Measurements from ENCODE around the gene ID4.

Gene ID4

GRCh38 chr6:19860235-19860877 is 23.2 kb downstream of the ID4 start:
- no peak for DNase-seq (ENCODE audit: low spot score)

GRCh38 chr6:19864285-19864684 is 27.1 kb downstream of the ID4 start:
- DNase-seq (ENCODE audit: low spot score) = no peak

- DNase-seq (ENCODE audit: low spot score) = no peak
Observed at GRCh38 chr6:19865178-19865577, 28.0 kb downstream of the ID4 start.

GRCh38 chr6:19866173-19866984 is 29.2 kb downstream of the ID4 start:
- DNase-seq (ENCODE audit: low spot score) = no peak

DNA sequence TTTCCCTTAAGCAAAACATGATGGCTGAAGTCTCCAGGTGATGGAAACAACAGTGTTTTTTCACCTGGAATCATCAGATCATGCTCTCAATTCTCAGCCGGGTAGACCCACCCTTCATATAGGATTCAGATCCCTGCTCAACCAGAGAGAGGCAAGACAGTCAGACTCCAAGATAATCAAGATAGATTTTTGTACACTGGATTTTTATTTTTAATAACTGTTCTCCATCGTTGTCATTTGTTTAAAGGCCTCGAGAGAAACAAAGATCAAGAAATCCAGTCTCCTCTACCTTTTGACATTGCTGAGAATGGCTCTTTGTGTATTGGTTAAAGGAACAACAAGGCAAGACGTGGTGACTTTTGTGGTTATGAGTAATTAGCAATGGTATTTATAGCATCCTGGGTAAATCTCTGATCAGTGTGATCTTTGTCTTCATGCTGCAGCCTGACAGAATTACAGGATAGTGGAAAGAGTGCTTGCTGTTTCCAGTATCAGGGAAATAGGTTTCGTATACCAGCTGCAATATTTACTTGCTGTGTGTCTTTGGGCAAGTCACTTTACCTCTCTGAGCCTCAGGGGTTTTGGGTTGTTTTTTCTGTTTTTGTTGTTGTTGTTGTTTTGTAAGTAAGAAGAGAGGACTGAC is 29.9 kb downstream of the ID4 start:
- peak; percentile 37 for DNase-seq (ENCODE audit: low spot score)

DNA sequence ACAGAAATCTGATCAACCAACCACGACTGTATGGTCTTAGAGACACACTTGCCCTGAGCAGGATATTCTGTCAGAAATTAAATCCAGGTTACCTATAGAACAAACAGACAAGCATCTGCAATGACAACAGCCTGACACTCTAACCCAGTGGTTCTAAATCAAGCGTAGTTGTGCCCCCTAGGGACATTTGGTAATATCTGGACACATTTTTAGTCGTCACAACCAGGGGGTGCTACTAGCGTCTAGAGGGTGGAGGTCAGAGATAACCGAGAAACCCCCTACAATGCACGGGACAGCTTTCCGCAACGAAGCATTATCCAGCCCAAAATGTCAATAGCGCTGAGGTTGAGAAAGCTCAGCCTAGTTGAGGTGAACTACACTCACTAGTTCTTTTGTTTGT is 32.3 kb downstream of the ID4 start:
- no peak for DNase-seq (ENCODE audit: low spot score)

- no peak for DNase-seq (ENCODE audit: low spot score)
Observed at GRCh38 chr6:19870322-19870721, 33.2 kb downstream of the ID4 start.

DNA sequence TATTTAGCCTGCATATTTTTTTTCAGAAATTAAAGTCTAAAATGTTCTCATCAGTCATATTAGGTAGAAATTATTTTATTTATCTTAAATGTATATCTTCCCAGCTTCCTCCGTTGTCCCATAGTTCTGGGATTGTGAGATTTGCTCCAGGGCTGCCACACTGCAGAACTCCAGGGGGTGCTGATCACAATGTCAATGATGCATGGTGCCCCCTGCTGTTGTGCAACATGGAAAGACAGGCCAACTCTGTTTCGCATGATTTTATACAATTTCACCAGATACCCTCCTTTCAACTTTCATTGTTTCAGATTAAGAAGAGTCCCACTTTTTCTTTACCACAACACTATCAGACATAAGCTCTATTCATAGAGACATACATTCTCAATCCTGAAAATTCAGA is 35.9 kb downstream of the ID4 start:
- DNase-seq (ENCODE audit: low spot score) = no peak

- DNase-seq (ENCODE audit: low spot score) = no peak
Observed at GRCh38 chr6:19876672-19877071, 39.5 kb downstream of the ID4 start.

DNA sequence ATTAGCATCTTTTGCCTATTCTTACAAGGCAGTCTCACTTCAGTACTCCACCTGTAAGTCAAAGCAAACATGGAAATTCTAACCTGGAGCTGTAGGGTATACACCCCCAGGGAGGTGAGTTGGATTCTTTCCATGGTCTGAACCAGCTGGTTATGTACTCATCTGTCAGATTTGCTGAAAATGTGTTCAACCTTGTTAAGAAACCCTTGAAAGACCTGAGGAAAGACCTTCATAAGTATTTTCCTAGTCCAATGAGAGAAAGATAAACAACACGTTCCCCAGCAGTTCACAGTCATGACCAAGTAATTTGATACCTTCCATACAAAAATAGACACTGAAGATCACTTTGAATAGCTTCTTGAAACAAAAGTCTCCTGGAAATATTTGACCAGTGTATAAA is 42.5 kb downstream of the ID4 start:
- DNase-seq (ENCODE audit: low spot score) = no peak

GRCh38 chr6:19880066-19880465 is 42.9 kb downstream of the ID4 start:
- no peak for DNase-seq (ENCODE audit: low spot score)

- DNase-seq (ENCODE audit: low spot score) = no peak
Observed at GRCh38 chr6:19891451-19891850, 54.3 kb downstream of the ID4 start.

Measured in GM03348 (cell line).